A673 (cell line): ENCODE measurements around the gene HECW1.

Experiments used
- EZH2 ChIP-seq: fragments of 200-600 bp; sonication (generic); IDR thresholded peaks from 2 replicates; pipeline ENCODE4 v1.6.1; 2017; ENCODE audit warnings: borderline replicate concordance, low read depth, mild to moderate bottlenecking, mixed read lengths, antibody characterized with exemption, low read length; ENCODE audit not compliant: poor library complexity, severe bottlenecking
- TF ChIP-seq, protein P1 (sequence below): fragments of 300-800, 200-600 bp; sonication (generic); conservative IDR thresholded peaks from 2 replicates; pipeline ENCODE4 v1.5.1; 2017; ENCODE audit warnings: low read depth, mild to moderate bottlenecking, antibody characterized with exemption, low read length, moderate library complexity, mixed read lengths

DNA sequence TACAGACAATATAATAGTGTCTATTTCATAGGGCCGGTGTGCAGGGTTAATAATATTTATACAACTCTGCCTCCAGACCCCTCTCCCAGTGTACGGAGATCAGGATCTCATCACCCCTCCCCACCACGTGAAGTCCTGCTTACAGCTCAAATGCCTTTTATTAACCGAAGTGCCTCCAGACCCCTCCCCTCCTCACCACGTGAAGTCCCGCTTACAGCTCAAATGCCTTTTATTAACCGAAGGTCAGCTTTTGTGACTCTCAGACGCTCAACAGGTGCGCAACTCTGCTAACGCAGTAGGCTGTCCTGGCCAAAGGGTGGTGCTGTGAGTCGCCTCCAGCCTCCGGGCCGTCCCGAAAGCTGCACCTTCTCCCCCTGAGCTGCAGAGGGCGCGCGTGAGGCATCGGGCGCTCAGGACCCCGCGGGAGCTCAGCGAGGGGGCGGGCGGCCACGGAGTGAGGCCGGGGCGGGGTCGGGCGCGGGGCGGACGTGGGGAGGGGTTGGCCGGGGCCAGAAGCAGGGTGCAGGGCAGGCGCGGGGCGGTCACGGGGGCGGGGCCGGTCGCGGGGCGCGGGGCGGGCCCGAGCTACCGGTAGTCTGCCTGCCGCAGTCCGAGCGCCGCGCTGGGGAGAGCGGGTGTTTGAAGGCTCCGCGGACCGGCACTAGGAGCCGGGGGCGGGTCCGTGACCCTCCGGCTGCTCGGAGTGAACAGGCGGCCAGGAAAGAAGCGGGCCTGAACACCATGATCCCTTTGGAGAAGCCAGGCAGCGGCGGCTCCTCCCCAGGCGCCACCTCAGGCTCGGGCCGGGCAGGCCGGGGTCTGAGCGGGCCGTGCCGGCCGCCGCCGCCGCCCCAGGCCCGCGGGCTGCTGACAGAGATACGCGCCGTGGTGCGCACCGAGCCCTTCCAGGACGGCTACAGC lies 470.3 kb downstream of the HECW1 start, which contains the start of gene STK17A:
- TF ChIP-seq, protein P1, sequence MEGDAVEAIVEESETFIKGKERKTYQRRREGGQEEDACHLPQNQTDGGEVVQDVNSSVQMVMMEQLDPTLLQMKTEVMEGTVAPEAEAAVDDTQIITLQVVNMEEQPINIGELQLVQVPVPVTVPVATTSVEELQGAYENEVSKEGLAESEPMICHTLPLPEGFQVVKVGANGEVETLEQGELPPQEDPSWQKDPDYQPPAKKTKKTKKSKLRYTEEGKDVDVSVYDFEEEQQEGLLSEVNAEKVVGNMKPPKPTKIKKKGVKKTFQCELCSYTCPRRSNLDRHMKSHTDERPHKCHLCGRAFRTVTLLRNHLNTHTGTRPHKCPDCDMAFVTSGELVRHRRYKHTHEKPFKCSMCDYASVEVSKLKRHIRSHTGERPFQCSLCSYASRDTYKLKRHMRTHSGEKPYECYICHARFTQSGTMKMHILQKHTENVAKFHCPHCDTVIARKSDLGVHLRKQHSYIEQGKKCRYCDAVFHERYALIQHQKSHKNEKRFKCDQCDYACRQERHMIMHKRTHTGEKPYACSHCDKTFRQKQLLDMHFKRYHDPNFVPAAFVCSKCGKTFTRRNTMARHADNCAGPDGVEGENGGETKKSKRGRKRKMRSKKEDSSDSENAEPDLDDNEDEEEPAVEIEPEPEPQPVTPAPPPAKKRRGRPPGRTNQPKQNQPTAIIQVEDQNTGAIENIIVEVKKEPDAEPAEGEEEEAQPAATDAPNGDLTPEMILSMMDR = peak; percentile 99
- no peak for TF ChIP-seq EZH2
